Endothelial cell of umbilical vein (primary cell): Measurements from ENCODE around the gene CACNA1B. TPM values are rescaled to one million over a fixed set of nuclear protein-coding genes. Genes with fewer than 3 reads are reported as not detected.

Experiments used
- BruUV-seq: library from RNA; stranded (reverse); fragments of 400-500 nt; replicated peaks from 2 replicates; lab custom pipeline; 2021; lab: Mats Ljungman, UMichigan
- CTCF ChIA-PET: fragments of 300-600, 350-600 bp; sonication (Branson Sonifier 250); formaldehyde crosslinking; loops from one replicate; lab custom pipeline; 2021; ENCODE audit warnings: antibody characterized with exemption, inconsistent platforms; lab: Charles Lee
- POLR2A ChIA-PET: fragments of 300-600, 350-600 bp; sonication (Branson Sonifier 250); formaldehyde crosslinking; loops from one replicate; lab custom pipeline; 2021; ENCODE audit warnings: antibody characterized with exemption, inconsistent platforms; lab: Charles Lee
- DNase-seq: peaks from one replicate; pipeline ENCODE4 v3.0.0-alpha.2; 2011; ENCODE audit warnings: low read depth, low spot score
- FAIRE-seq: peaks from 2 replicates; lab custom pipeline; 2011; peaks lifted over from hg19 to GRCh38; lab: Jason Lieb, UNC
- H2AFZ ChIP-seq: 2 replicates; pipeline ENCODE4 v1.6.0; 2012; ENCODE audit warnings: low read depth, low read length, control low read depth, inconsistent platforms
- H3K27ac ChIP-seq: 2 replicates; pipeline ENCODE4 v1.5.1; 2011; ENCODE audit warnings: low read depth, mild to moderate bottlenecking, control low read depth, low read length, moderate library complexity; ENCODE audit not compliant: insufficient read depth
- H3K27me3 ChIP-seq, 2 experiments: 2 replicates each; pipeline versions ENCODE4 v1.6.0 to v1.6.1; 2011; ENCODE audit warnings: low read length in 2 of 2, mixed read lengths in 1 of 2; ENCODE audit not compliant: control insufficient read depth in 2 of 2, insufficient read depth in 2 of 2
- H3K36me3 ChIP-seq, 2 experiments: 2 replicates in 1 of 2; 3 replicates in 1 of 2; pipeline ENCODE4 v1.5.1; 2011; ENCODE audit warnings: low read length in 2 of 2, mild to moderate bottlenecking in 1 of 2, moderate library complexity in 1 of 2; ENCODE audit not compliant: control insufficient read depth in 2 of 2, insufficient read depth in 2 of 2; ENCODE audit errors: extremely low read depth in 1 of 2
- H3K4me1 ChIP-seq: 3 replicates; pipeline ENCODE4 v1.5.1; 2011; ENCODE audit warnings: mild to moderate bottlenecking, low read length; ENCODE audit not compliant: control insufficient read depth, insufficient read depth; ENCODE audit errors: extremely low read depth
- H3K4me2 ChIP-seq: 2 replicates; pipeline ENCODE4 v1.6.1; 2011; ENCODE audit warnings: low read length, control low read depth, mixed read lengths; ENCODE audit not compliant: insufficient read depth
- H3K4me3 ChIP-seq, 3 experiments: fragments of 200-600 bp in 1 of 3; sonication (generic), shearing (Covaris generic) in 1 of 3; replicated peaks in 1 of 3; 2 replicates each; pipeline ENCODE4 v1.5.1; 2011 to 2016; ENCODE audit warnings: control low read depth in 3 of 3, low read length in 3 of 3, mild to moderate bottlenecking in 2 of 3, inconsistent platforms in 1 of 3, low read depth in 1 of 3, moderate library complexity in 1 of 3; ENCODE audit not compliant: insufficient read depth in 1 of 3
- H3K79me2 ChIP-seq: 2 replicates; pipeline ENCODE4 v1.6.0; 2012; ENCODE audit warnings: low read length, inconsistent platforms; ENCODE audit not compliant: control insufficient read depth, insufficient read depth
- H3K9ac ChIP-seq: replicated peaks from 2 replicates; pipeline ENCODE3; 2011; ENCODE audit warnings: low read length, control low read depth; ENCODE audit not compliant: insufficient read depth; ENCODE audit errors: extremely low read depth
- H3K9me1 ChIP-seq: replicated peaks from 3 replicates; pipeline ENCODE4 v1.6.0; 2011; ENCODE audit warnings: mild to moderate bottlenecking, low read length; ENCODE audit not compliant: control insufficient read depth, insufficient read depth; ENCODE audit errors: extremely low read depth
- H3K9me3 ChIP-seq: replicated peaks from 2 replicates; pipeline ENCODE4 v1.5.1; 2012; ENCODE audit warnings: low read length, inconsistent platforms; ENCODE audit not compliant: control insufficient read depth, insufficient read depth
- H4K20me1 ChIP-seq: replicated peaks from 2 replicates; pipeline ENCODE3; 2011; ENCODE audit warnings: mild to moderate bottlenecking, low read length; ENCODE audit not compliant: control insufficient read depth, insufficient read depth; ENCODE audit errors: extremely low read depth
- EZH2 ChIP-seq: IDR thresholded peaks from 2 replicates; pipeline ENCODE4 v1.6.1; 2012; ENCODE audit warnings: borderline replicate concordance, low read depth, mild to moderate bottlenecking, moderate library complexity, low read length, inconsistent platforms; ENCODE audit not compliant: severe bottlenecking
- FOS ChIP-seq: IDR thresholded peaks from 2 replicates; pipeline ENCODE4 v1.6.1; 2011; ENCODE audit warnings: mild to moderate bottlenecking, low read length, moderate library complexity, borderline replicate concordance; ENCODE audit not compliant: insufficient read depth
- GATA2 ChIP-seq: IDR thresholded peaks from 2 replicates; pipeline ENCODE4 v1.7.0; 2011; ENCODE audit warnings: low read depth, mild to moderate bottlenecking, moderate library complexity, mixed read lengths, low read length; ENCODE audit not compliant: insufficient read length, insufficient read depth
- JUN ChIP-seq: IDR thresholded peaks from 2 replicates; pipeline ENCODE4 v1.6.1; 2011; ENCODE audit warnings: borderline replicate concordance, low read depth; ENCODE audit not compliant: insufficient read length, insufficient read depth
- MAX ChIP-seq: IDR thresholded peaks from 2 replicates; pipeline ENCODE4 v1.6.1; 2011; ENCODE audit not compliant: insufficient read depth, insufficient read length
- MYC ChIP-seq: IDR thresholded peaks from one replicate; pipeline ENCODE4 v1.6.1; 2011; ENCODE audit warnings: mild to moderate bottlenecking, low read depth, low read length
- POLR2A ChIP-seq: IDR thresholded peaks from 2 replicates; pipeline ENCODE4 v1.6.1; 2012; ENCODE audit warnings: low read depth, mild to moderate bottlenecking, control low read depth, low read length
- POLR2AphosphoS5 ChIP-seq: IDR thresholded peaks from 2 replicates; pipeline ENCODE4 v1.6.1; 2012; ENCODE audit warnings: low read depth, mild to moderate bottlenecking, control low read depth, low read length, moderate library complexity; ENCODE audit not compliant: insufficient read depth
- dilution Hi-C: fragments of 300-500 bp; cut with MboI; formaldehyde crosslinking; loops from one replicate; pipeline ENCODE4 v1.15.0; 2019; ENCODE audit warnings: low sequenced_read_pairs; ENCODE audit not compliant: extremely low pct_ligation_motif_present
- intact Hi-C: fragments of 100-400 bp; cut with micrococcal nuclease; formaldehyde crosslinking; loops from one replicate; pipeline ENCODE4 v1.10.0; 2022
- polyA plus RNA-seq, 4 experiments: library from polyadenylated mRNA; depleted of rRNA in 3 of 4; stranded (reverse) in 3 of 4; unstranded in 1 of 4; fragments of >200 nt; gene quantifications; 2 replicates each; pipeline versions ENCODE4 v1.2.1 to v1.2.3, GENCODE V29; 2011 to 2012; ENCODE audit warnings: missing spikeins in 1 of 4
- total RNA-seq: library from RNA; stranded (reverse); gene quantifications from 2 replicates; pipeline ENCODE4 v1.2.3, GENCODE V29; 2021
- TF ChIP-seq, protein P1 (sequence below), 2 donors: IDR thresholded peaks; 1 replicate in 1 of 2; 2 replicates in 1 of 2; pipeline ENCODE4 v1.5.1; 2011; ENCODE audit warnings: low read length in 2 of 2, mild to moderate bottlenecking in 2 of 2, moderate library complexity in 2 of 2, control low read depth in 1 of 2, inconsistent platforms in 1 of 2, low read depth in 1 of 2; ENCODE audit not compliant: insufficient read depth in 1 of 2; ENCODE audit errors: extremely low read depth in 1 of 2

The CACNA1B gene
- total and polyA plus RNA-seq, 2 donors (not counting 3 experiments of a cell fraction or from before 2014, with no cell fraction given): 0.11 to 0.41 TPM

DNA sequence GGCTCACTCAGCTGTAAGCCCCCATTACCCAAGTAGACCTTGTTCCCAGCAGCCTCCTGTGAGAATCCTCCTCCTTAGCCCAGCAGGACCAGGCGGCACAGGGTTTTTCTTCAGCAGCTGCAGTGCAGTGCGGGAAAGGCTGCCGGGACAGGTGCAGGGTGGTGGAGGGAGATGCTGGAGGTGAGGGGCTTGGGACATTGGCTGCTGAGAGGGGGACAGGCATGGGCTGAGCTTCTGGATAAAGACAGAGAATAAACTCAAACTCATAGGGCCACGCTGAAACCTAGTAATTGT is 174.7 kb downstream of the CACNA1B start:
- no peaks in the 10 kb centered on the region for H4K20me1 ChIP-seq
- no peak for TF ChIP-seq GATA2
- TF ChIP-seq, protein P1, sequence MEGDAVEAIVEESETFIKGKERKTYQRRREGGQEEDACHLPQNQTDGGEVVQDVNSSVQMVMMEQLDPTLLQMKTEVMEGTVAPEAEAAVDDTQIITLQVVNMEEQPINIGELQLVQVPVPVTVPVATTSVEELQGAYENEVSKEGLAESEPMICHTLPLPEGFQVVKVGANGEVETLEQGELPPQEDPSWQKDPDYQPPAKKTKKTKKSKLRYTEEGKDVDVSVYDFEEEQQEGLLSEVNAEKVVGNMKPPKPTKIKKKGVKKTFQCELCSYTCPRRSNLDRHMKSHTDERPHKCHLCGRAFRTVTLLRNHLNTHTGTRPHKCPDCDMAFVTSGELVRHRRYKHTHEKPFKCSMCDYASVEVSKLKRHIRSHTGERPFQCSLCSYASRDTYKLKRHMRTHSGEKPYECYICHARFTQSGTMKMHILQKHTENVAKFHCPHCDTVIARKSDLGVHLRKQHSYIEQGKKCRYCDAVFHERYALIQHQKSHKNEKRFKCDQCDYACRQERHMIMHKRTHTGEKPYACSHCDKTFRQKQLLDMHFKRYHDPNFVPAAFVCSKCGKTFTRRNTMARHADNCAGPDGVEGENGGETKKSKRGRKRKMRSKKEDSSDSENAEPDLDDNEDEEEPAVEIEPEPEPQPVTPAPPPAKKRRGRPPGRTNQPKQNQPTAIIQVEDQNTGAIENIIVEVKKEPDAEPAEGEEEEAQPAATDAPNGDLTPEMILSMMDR (IDR thresholded peaks at IDR 0.05; ENCODE audit: extremely low read depth in 1 of 2, insufficient read depth in 1 of 2, low read depth in 1 of 2, low read length in 2 of 2): no peak
- no peak for TF ChIP-seq POLR2A
- TF ChIP-seq FOS: no peak
- no peak for TF ChIP-seq POLR2AphosphoS5
- TF ChIP-seq MYC: no peak
- TF ChIP-seq MAX: no peak
- no peak for TF ChIP-seq EZH2
- TF ChIP-seq JUN: no peak
- POLR2A ChIA-PET: no interaction called here

More for the DNA sequence above, 174.7 kb downstream of the CACNA1B start:
- Histone ChIP-seq H3K9me3 (no peaks in the 10 kb centered on the region), H3K36me3 (no peaks in the 10 kb centered on the region), H3K79me2 (no peaks in the 10 kb centered on the region), H3K27ac (no peak overlapping the region), H3K9ac (no peak overlapping the region), H3K4me3 (no peak overlapping the region), H3K27me3 (no peaks in the 10 kb centered on the region), H3K9me1 (no peaks in the 10 kb centered on the region), H3K4me1 (no peaks in the 10 kb centered on the region), H2AFZ (no peak overlapping the region), H3K4me2 (no peak overlapping the region)
- intact Hi-C loops (loop anchor here (10.0 kb wide), 1 partner anchor 717 kb away; no protein-coding TSS in a partner anchor), dilution Hi-C loops (no loop called here)
- BruUV-seq: no TSS peak
- CTCF ChIA-PET: no interaction called here
- no peak for FAIRE-seq
- DNase-seq: no peak
